Loucy (cell line): Measurements from ENCODE around the gene SGF29.

Source experiments
- H2AFZ ChIP-seq: fragments of 200-600 bp; sonication (generic); 2 replicates; pipeline ENCODE4 v1.6.0; 2016; ENCODE audit warnings: antibody characterized with exemption, mild to moderate bottlenecking, low read length, moderate library complexity
- H3F3A ChIP-seq: fragments of 200-600 bp; 2 replicates; pipeline ENCODE4 v1.6.0; 2016; ENCODE audit warnings: antibody characterized with exemption, low read depth, mild to moderate bottlenecking
- H3K27me3 ChIP-seq: fragments of 200-600 bp; sonication (generic); 2 replicates; pipeline ENCODE4 v1.6.1; 2014; ENCODE audit warnings: low read length, mild to moderate bottlenecking; ENCODE audit not compliant: insufficient read depth, poor library complexity, severe bottlenecking
- H3K36me3 ChIP-seq: fragments of 200-600 bp; sonication (generic); 2 replicates; pipeline ENCODE4 v1.6.1; 2016; ENCODE audit warnings: low read length; ENCODE audit not compliant: insufficient read depth
- H3K4me1 ChIP-seq: fragments of 200-600 bp; sonication (generic); 2 replicates; pipeline ENCODE4 v1.5.1; 2014; ENCODE audit warnings: low read length, mild to moderate bottlenecking; ENCODE audit not compliant: insufficient read depth, poor library complexity, severe bottlenecking
- H3K4me2 ChIP-seq: fragments of 200-600 bp; sonication (generic); 2 replicates; pipeline ENCODE4 v1.6.0; 2014; ENCODE audit warnings: antibody characterized with exemption, low read length, low read depth, mild to moderate bottlenecking; ENCODE audit not compliant: poor library complexity, severe bottlenecking
- H3K4me3 ChIP-seq: fragments of 200-600 bp; sonication (generic); 2 replicates; pipeline ENCODE4 v1.5.1; 2014; ENCODE audit warnings: low read length, mild to moderate bottlenecking, mixed read lengths; ENCODE audit not compliant: poor library complexity, severe bottlenecking
- H3K79me2 ChIP-seq: fragments of 200-600 bp; sonication (generic); 2 replicates; pipeline ENCODE4 v1.6.1; 2014; ENCODE audit warnings: low read length; ENCODE audit not compliant: insufficient read depth
- H3K9ac ChIP-seq: fragments of 200-600 bp; sonication (generic); 2 replicates; pipeline ENCODE4 v1.6.0; 2014; ENCODE audit warnings: mild to moderate bottlenecking, low read depth, low read length, moderate library complexity; ENCODE audit not compliant: poor library complexity, severe bottlenecking
- H3K9me2 ChIP-seq: fragments of 200-600 bp; sonication (generic); replicated peaks from 2 replicates; pipeline ENCODE4 v1.6.1; 2016; ENCODE audit warnings: low read depth, low read length, mixed read lengths
- H3K9me3 ChIP-seq: fragments of 200-600 bp; sonication (generic); 2 replicates; pipeline ENCODE4 v1.6.1; 2014; ENCODE audit warnings: mild to moderate bottlenecking, antibody characterized with exemption, low read length, low read depth; ENCODE audit not compliant: insufficient read depth
- H4K20me1 ChIP-seq: fragments of 200-600 bp; sonication (generic); 2 replicates; pipeline ENCODE4 v1.6.0; 2014; ENCODE audit warnings: antibody characterized with exemption, low read length, mild to moderate bottlenecking; ENCODE audit not compliant: insufficient read depth, poor library complexity, severe bottlenecking
- CTCF ChIP-seq: fragments of 200-600 bp; sonication (generic); conservative IDR thresholded peaks from 2 replicates; pipeline ENCODE4 v1.5.1; 2014; ENCODE audit warnings: mild to moderate bottlenecking, antibody characterized with exemption, low read length
- EZH2phosphoT487 ChIP-seq: fragments of 200-600 bp; IDR thresholded peaks from 2 replicates; pipeline ENCODE4 v1.6.1; 2018; ENCODE audit warnings: antibody characterized with exemption, mild to moderate bottlenecking, moderate library complexity, borderline replicate concordance

SGF29 gene

GRCh38 chr16:28537076-28537475 lies 16.6 kb upstream of the SGF29 start:
- H3K27me3 ChIP-seq = no peaks in the 10 kb centered on the region
- H3K9me3 ChIP-seq = no peaks in the 10 kb centered on the region
- no peak overlapping the region for H3K4me2 ChIP-seq
- H4K20me1 ChIP-seq = no peaks in the 10 kb centered on the region
- H3K79me2 ChIP-seq = no peaks in the 10 kb centered on the region
- no peaks in the 10 kb centered on the region for H3K9me2 ChIP-seq
- no peaks in the 10 kb centered on the region for H3K4me1 ChIP-seq
- TF ChIP-seq EZH2phosphoT487 (no peak), CTCF (no peak)
- H3K4me3 ChIP-seq = no peak overlapping the region
- H3K9ac ChIP-seq = no peak overlapping the region
- no peaks in the 10 kb centered on the region for H3F3A ChIP-seq
- H2AFZ ChIP-seq = no peak overlapping the region
- no peaks in the 10 kb centered on the region for H3K36me3 ChIP-seq

GRCh38 chr16:28537964-28538732 lies 15.6 kb upstream of the SGF29 start:
- Histone ChIP-seq H3K27me3 (no peaks in the 10 kb centered on the region), H3K9me2 (no peaks in the 10 kb centered on the region), H4K20me1 (no peaks in the 10 kb centered on the region), H3K9me3 (no peaks in the 10 kb centered on the region), H3K36me3 (no peaks in the 10 kb centered on the region), H3K4me2 (no peak overlapping the region), H3K79me2 (no peaks in the 10 kb centered on the region), H3K4me1 (no peaks in the 10 kb centered on the region), H3K9ac (no peak overlapping the region), H3K4me3 (no peak overlapping the region), H3F3A (no peaks in the 10 kb centered on the region), H2AFZ (no peak overlapping the region)
- TF ChIP-seq CTCF = no peak
- no peak for TF ChIP-seq EZH2phosphoT487

DNA sequence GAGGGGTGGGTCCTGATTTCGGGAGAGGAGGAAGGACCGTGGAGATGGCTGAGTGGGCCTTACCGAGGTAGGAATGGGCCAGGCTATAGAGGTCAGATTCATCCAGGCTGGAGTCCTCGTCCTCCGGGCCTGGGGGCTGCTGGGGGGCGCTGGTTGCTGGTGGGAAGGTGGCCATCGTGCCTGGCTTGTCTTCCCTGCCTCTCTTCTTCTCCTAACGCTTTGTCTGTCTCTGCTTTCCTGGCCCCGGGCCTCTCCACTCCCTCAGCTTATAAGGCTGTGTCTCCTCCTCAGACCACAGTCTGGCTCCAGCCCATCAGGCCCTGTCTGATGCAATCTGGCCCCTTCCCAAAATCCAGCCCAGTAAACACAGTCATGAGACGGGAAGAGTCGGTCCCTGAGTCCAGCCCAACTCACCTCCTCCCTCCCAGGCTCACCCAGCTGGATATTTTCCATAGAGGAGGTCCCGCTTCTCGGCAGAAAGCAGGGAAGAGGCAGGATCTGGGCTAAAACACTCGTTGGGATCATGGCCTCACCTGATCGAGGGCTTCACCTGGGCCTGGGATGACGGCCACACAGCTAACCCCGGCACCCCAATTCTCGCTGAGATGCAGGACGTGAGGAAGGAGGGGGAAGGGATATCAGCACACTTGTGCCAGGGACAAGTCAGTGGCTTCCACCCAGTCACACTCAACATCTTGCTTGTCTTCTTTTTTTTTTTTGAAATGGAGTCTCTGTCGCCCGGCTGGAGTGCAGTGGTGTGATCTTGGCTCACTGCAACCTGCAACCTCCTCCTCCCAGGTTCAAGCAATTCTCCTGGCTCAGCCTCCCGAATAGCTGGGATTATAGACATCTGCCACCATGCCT lies 14.8 kb upstream of the SGF29 start, which contains the start of gene NUPR1:
Gene NUPR1, minus strand, starts transcription at position 242 of the 864 bp plus-strand sequence. Its CDS starts 67 bp downstream, at position 175.
- no peaks in the 10 kb centered on the region for H3K79me2 ChIP-seq
- H4K20me1 ChIP-seq = no peaks in the 10 kb centered on the region
- no peaks in the 10 kb centered on the region for H3K4me1 ChIP-seq
- no peaks in the 10 kb centered on the region for H3K27me3 ChIP-seq
- H2AFZ ChIP-seq = no peak within 1 kb of the TSS
- no peak within 1 kb of the TSS for H3K4me3 ChIP-seq
- no peaks in the 10 kb centered on the region for H3K9me3 ChIP-seq
- no peak within 1 kb of the TSS for H3K9ac ChIP-seq
- no peak for TF ChIP-seq EZH2phosphoT487
- no peak for TF ChIP-seq CTCF
- no peaks in the 10 kb centered on the region for H3K9me2 ChIP-seq
- H3F3A ChIP-seq = no peaks in the 10 kb centered on the region
- no peak within 1 kb of the TSS for H3K4me2 ChIP-seq
- H3K36me3 ChIP-seq = no peaks in the 10 kb centered on the region
